ENCODE measurements around the gene SLC18A3.

SLC18A3 gene

DNA sequence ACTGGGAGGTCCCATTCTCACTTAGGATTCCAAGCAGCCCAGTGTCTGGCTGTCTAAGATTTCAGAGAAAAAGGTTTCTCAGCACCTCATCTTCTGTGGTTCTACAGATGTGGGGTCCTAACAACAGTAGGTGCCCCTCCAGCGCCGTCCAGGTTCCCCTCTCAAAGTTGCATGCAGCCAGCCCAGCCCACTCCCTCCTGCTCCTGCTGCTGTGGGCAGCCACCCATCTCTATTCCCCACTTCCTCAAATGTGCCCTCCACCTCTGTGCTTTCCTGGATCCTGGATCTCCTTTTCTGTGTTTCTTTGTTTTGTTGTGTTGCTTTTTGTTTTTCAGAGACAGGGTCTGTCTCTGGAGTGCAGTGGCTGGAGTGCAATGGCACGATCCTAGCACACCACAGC lies 13.3 kb upstream of the SLC18A3 start:
- DNase-seq: no peak

DNA sequence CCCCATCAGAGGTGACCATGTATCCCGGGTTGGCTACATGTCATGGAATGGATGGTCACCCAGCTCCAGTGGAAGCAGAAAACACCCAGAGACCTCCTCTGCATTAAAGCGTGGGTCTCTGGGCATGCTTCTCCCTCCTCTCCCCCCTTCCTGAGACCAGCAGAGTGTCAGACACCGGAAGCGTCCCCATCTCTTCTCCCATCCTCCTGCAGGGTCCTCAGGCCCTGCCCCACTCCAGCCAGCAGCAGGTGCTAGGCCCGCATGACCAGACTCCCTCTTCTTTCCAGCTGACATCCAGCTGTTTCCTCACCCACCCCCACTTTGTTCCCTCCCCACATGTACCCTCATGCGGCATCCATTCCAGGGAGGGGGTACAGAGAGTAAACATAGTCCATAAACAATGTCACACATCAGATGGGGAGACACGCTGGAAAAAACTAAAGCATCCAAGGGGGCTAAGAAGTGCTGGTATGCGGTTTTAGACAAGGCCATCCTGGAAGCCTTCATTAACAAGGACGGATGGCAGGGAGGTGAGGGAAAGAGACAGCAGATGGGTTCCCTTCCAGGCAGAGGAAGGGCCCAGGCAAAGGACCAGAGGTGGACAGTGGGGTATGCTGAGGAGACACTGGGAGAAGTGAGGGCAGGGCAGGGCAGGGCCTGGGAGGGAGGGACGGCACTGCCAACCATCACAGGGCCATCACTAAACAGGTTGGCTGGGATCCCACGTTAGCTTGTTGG lies 12.5 kb upstream of the SLC18A3 start:
- no peak for DNase-seq

DNA sequence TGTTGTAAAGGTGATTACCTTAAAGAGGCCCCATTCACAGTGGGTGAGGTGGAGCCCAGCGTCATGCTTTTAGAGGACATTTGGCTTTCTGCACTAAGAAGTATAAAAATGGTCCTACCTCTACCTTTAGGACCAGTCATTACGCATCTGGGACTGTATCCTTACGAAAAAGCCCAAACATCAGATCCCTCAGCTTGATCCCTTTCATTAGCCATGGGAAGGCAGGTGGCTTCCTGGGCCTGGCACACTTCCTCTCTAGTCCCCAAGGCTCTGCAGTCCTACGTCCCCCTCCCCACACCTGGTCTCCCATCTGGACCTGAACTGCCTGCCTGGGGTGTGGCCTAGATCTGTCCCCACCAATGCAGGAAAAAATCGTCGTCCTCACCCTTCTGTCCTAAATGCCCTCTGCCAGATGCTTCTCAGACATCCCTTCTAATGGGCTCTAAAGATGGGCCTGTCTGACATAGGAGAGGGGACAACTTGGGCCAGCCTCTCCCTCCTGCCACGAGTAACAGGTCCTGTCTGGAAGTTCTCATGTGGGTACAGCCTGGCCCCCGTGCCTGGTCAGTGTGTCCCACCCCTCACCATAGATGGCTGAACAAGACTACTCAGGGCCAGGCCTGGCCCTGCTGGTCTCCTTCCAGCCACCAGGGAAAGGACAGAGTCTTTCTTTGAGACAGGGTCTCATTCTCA lies 11.8 kb upstream of the SLC18A3 start:
- no peak for DNase-seq

DNA sequence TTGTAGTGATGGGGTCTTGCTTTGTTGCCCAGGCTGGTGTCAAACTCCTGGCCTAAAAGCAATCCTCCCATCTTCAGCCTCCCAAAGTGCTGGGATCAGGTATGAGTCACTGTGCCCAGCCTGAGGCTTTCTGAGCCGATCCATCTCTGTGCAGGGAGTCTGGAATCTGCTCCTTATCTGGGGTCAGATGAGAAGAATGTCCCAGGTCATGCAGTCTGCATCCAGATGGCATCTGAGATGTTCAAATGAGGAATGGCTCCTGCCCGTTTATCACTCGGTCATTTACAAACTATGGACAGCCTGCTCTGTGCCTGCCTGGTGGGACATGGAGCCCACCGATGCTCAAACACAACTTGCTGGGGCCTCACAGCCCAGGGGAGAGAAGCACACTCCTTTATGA lies 11.1 kb upstream of the SLC18A3 start:
- no peak for DNase-seq

DNA sequence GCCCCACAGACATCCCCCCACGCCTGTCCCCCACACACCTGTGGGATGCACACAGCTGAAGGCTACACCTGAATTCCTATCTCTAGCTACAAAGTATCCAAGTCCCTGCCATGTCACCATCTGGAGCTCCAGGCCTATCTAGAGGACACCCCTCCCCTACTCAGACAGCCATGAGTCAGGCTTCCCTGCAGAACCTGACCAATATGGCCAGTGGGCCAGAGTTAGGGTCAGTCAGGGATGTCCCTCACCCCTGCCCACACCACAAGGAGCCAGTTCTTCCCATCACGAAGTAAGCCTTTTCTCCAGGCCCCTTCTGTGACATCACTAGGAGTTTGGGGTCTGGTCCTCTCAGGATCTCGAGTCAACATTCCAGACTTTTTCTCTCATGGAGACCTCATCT lies 10.6 kb upstream of the SLC18A3 start:
- no peak for DNase-seq

DNA sequence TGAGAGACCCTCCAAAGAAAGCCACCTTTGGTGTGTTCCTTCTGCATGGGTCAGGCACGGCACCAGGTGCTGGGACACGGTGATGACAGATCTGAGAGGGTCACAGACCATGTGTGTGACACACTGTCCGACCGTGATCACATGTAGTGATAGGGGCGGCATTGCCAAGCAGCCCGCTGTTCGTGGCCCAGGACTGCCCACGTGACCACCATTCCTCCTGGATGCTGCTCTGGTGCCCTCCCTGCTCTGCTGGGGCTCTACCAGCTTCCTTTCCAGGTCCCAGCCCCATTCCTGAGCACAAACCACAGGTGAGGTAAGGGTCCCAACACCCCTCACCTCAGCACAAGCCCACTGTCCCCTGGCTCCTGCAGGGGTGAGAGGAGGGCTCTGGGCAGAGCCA lies 10.1 kb upstream of the SLC18A3 start:
- no peak for DNase-seq

DNA sequence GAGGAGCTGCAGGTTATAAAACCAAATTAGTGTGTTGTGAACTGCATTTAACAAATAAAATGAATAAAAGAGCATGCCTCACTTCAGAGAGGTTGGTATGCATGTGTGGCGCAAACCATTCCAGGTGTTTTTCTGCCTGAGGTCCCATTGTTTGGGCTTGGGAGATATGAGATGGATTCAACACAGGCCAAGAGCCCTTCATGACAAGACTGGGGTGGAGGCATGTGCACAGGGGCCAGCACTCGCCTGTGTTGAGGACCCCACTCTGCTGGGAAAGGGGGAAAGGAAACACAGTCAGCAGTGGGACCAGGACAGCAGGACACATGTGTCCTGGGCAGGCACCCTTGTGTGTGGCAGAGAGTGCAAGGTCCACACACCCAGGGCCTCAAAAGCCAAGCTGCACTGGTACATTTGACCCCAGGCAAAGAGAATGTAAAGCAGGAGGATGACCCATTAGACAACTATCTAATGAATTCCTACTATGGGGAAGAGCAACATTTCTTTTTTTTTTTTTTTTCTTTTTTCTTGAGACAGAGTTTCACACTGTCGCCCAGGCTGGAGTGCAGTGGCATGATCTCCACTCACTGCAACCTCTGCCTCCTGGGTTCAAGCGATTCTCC lies 9.2 kb upstream of the SLC18A3 start:
- no peak for DNase-seq

DNA sequence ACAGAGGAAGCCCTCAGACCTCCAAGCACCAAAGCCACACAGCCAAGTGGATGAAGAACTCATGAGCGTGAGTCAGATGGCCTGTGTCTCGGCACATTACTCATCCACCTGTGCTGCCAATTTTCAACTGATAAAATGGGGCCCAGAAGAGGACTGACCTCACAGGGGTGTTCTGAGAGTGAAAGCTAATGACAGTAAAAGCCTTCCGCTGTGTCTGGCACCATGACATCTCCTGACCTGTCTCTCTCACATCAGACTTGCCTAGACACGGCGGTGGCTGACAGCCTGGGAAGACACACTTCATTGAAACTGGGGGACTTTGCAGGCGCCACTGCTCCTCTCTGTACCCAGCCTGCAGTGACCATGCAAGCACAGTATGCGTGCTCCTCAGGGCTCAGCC lies 8.3 kb upstream of the SLC18A3 start:
- DNase-seq: no peak

DNA sequence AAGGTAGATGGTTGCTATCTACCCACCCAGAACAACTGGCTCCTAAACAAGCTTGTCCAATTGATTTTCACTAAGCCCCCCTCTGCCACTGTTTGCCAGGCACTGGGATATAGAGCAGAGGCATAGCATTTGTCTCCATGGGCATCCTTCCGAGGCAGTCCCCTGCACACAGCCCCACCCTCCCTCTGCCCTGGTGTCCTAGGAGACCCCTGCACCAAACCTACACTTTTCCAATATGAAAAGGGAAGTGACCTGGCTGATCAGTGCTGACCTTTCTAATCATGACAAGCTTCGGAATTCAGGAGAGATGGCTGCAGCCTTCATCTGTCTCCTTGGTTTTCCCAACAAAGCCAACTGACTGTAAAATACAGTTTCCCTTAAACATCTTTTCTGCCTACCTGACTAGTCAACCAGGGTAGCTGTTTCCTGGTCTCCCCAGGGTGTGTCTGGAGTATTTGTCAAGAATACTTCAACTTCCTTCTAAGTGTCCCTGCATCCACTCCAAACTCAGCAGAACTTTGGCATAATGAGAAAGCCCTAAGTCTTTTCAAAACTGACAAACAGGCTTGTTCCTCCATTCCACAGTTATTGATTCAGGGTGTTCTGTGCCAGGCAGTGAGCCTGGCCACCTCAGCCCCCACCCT lies 7.6 kb upstream of the SLC18A3 start:
- no peak for DNase-seq

DNA sequence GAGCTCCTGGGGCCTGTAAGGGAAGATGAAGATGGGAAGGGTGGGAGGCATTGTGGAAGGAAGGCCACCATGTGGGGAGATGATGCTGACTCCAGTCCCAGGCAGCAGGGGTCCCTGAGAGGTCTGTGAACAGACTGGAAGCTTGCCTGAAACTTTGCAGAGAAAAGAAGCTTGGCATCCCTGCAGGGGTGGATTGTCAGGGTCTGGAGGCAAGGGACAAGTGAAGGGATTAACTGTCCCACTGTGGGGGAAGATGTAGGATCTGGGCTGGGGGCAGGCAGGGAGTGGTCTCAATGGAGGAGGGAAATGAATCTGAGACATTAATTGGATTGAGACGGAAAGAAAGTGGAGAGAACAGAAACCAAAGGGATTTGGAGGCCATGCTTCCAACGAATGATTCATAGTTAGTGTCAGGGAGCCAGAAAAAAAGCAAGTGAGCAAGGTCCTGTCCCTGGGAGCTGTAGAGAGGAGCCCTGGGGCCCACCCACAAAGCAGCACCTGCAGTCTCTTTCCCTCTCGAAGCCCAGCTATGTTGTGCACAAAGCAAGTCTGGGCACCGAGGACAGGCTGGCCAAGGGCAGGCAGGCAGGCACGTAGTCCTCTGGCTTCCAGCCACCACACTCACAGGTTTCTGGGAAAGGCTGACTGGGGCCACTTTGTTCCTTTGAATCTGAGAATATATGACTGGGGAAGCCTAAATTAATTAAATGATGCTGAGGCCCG lies 4.7 kb upstream of the SLC18A3 start:
- DNase-seq: no peak

DNA sequence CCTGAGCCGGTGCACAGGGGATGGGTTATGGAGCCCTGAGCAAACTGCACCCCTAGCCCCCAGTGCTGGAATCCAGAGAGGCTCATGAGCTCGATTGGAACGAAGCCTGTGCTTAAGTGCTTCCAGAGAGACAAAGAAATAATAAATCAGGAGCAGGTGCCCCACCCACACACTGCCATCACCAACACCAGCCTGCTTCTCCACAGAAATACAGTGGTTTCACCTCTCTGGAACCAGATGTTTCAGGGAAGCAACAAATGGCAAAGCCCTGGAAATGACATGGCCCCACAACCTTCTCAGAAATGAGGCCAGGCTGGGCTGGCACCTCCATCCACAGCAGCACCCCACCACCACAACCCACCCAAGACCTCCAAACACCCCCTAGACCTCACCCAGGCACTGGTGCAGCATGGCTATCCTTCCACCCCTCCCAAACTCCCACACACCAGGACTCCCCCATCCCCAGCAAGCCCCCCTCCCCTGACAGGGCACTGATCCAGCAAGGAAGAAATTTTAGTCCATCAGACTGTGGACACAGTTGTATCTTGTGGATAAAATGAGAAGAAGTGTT lies 4.1 kb upstream of the SLC18A3 start:
- DNase-seq: no peak

DNA sequence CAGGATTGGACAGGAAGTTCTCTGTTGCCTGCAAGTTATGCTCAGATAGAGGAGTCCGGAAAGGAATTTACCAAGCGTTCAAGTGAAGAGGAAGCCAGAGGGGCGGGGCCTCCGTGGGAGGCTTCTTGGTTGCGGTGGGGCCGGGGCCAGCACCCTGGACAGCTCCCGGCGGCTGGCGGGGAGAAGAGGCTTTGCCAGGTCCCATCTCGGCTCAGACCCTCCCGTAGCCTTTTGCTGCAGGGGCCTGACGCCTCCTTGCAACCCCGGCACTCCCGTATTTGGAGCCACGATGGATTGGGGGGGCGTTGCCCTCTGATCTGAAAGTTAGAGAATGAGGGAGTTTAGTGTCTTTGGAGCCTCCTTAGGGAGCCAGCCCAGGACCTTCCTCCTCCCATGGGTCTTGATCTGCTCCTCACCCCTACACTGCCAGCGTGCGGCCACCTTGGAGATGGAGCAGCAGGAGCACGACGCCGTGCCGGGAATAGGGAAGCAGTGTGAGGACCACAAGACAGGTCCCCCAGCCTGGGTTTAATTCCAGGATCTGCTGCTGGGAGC lies 3.1 kb upstream of the SLC18A3 start:
- peak; percentile 73 for DNase-seq

DNA sequence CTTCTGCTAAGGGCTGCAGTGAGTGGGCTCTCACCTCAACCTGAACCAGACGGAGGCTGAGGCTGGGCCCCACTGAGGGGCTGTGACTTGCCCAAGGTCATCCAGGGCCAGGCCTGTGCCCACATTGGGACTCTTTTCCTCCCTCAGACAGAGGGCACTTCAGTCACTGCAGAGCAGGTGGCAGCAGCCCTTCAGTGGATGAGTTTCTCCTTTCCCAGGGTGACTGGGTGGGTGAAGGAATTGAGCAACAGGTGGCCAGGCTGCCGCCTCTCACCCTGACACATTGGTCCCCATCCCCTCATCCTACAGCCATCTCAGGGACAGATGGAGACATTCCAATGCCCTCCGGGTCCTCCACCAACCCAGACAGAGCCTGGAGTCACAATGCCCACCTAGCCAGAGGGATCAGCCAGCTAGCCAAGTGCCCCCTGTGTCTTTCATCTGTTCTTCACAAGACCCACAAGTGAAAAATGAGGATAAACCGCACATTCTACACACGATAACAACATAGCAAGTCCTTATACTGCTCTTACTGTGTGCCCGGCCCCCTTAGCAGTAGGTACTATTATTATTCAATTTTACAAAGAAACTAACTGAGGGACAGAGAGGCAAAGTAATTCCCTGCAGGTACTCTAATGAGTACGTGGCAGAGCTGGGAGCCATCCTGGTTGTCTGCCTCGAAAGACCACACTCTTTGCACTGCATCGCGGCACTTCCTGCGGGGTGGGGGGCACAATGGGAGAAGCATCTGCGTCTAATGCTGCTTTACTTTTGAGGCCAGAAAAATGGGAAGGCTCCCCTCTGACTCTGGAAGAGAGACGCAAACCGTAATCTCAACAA lies 1.7 kb upstream of the SLC18A3 start:
- DNase-seq: no peak

DNA sequence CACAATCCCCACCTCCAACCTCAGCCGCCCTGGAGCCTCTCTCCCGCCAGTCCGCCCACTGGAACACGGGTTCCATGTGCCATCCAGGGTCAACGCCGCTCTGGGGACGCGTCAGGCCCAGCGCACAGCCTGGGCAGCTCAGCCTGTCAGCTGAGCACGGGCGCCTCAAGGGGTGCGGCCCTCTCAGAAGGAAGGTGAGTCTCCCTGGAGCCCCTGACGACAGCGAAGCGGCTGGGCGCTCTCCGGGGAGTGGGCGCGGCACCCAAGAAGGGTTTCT lies 1.2 kb upstream of the SLC18A3 start:
- DNase-seq: no peak

DNA sequence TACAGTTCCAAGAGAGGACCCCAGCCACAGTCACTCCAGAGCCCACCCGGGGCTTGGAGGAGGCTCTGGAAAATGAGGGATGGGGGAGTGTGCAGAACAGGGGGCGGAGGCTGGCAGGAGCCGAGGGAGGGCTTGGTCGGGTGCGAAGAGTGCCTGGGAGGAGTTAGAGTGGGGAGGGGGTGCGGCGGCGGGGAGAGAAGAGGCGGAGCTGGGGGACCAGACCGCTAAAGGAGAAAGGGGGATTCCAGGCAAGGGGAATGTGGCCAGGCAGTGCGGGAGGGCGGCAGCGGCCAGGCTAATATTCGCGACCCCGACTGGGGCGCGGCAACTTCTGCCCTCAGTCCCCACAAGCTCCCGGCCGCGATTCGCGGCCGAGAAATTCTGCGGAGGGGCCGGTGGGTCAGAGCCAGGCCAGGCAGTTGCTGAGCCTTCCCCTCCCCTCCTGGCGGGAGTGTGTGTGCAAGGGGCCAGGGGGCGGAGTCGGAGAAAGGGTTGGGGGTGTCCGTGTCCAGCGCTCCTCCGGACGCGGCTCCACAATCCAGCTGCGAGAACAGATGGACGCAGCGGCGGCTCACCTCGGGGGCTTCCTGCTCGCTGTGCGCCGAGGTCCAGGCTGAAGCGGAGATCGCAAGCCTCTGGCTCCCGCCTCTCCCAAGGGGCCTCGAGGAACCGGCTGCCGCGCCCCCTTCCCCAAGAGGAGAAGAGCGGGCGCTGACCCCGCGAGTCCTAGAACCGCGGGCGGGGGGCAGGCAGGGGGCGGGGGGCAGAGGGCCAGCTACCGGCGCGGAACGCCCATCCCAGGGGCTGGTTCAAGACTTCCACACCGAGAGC lies 612 bp upstream of the SLC18A3 start:
- no peak for DNase-seq

DNA sequence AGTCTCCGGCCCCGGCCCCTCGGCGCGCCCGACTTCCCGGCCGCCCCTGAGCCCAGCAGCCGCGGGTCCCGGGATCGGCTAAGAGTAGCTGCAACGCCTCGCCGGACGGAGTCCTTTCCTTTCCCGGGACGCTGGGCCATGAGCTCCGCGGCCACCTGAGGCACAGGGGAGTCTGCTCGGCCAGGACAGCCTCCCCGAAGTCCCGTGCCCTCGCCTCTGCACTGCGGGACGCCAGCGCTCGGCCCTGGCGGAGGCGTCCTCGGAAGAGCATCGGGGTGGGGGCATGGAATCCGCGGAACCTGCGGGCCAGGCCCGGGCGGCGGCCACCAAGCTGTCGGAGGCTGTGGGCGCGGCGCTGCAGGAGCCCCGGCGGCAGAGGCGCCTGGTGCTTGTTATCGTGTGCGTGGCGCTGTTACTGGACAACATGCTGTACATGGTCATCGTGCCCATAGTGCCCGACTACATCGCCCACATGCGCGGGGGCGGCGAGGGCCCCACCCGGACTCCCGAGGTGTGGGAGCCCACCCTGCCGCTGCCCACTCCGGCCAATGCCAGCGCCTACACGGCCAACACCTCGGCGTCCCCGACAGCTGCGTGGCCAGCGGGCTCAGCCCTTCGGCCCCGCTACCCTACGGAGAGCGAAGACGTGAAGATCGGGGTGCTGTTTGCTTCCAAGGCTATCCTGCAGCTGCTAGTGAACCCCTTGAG lies 502 bp downstream of the SLC18A3 start:
- no peak for DNase-seq

DNA sequence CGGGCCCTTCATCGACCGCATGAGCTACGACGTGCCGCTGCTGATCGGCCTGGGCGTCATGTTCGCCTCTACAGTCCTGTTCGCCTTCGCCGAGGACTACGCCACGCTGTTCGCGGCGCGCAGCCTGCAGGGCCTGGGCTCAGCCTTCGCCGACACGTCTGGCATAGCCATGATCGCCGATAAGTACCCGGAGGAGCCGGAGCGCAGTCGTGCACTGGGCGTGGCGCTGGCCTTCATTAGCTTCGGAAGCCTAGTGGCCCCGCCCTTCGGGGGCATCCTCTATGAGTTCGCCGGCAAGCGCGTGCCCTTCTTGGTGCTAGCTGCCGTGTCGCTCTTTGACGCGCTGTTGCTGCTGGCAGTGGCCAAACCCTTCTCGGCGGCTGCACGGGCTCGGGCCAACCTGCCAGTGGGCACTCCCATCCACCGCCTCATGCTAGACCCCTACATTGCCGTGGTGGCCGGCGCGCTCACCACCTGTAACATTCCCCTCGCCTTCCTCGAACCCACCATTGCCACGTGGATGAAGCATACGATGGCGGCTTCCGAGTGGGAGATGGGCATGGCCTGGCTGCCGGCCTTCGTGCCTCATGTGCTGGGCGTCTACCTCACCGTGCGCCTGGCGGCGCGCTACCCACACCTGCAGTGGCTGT lies 1.2 kb downstream of the SLC18A3 start:
- no peak for DNase-seq

DNA sequence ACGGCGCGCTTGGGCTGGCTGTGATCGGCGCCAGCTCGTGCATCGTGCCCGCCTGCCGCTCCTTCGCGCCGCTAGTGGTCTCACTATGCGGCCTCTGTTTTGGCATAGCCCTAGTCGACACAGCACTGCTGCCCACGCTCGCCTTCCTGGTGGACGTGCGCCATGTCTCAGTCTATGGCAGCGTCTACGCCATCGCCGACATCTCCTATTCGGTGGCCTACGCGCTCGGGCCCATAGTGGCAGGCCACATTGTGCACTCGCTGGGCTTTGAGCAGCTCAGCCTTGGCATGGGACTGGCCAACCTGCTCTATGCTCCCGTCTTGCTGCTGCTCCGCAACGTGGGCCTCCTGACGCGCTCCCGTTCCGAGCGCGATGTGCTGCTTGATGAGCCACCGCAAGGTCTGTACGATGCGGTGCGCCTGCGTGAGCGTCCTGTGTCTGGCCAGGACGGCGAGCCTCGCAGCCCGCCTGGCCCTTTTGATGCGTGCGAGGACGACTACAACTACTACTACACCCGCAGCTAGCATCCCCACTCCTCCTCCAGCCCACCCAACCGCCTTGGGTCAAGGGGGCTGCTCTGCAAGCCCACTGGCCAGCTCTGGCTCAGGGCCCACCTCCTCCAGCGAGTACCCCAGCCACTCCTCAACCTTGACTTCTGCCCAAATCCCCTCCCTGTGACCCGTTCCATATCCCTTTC lies 1.9 kb downstream of the SLC18A3 start:
- DNase-seq: no peak
